ENCODE measurements around the gene C6orf47. TPM values are rescaled to one million over a fixed set of nuclear protein-coding genes. Genes with fewer than 3 reads are reported as not detected.
A peak's percentile ranks its signal among the peaks of the same experiment; 100 is the strongest.
"Not testable (repeated sequence)": the region's sequence is repeated elsewhere in the genome, so short reads cannot be mapped to it uniquely, and the experiment has no call there.

Gene C6orf47
- total RNA-seq (2014; rRNA removed; shearing (Covaris generic)): 20.3 and 28.5 TPM in 2 replicates
- 19.4 and 19.5 TPM in 2 replicates for polyA plus RNA-seq (2016; fragmentation: Nextera tagmentation; extraction: Ambion mirVana)

GRCh38 chr6:31660381-31661261 is at the start of gene C6orf47:
C6orf47 (minus strand) TSS chr6:31660778; CDS start chr6:31659947, 831 bp downstream.
- Histone ChIP-seq H3K27me3 (replicated peaks; ENCODE audit: insufficient read depth) (no peaks in the 10 kb centered on the region), H3K4me3 (peak within 1 kb of the TSS; percentile 91), H3K9me2 (ENCODE audit: insufficient read depth) (no peaks in the 10 kb centered on the region), H3K4me2 (ENCODE audit: unreplicated experiment) (peak within 1 kb of the TSS; percentile 97), H3K36me3 (ENCODE audit: low read depth) (no peaks in the 10 kb centered on the region), H3K27ac (peak within 1 kb of the TSS; percentile 76), H3F3A (ENCODE audit: insufficient read depth) (peaks cover 31% of the 10 kb centered on the region), H4K20me1 (ENCODE audit: insufficient read depth) (no peaks in the 10 kb centered on the region), H3K4me1 (ENCODE audit: insufficient read depth) (peaks cover 24% of the 10 kb centered on the region), H2AFZ (peak within 1 kb of the TSS; percentile 80), H3K9ac (peak within 1 kb of the TSS; percentile 88), H3K9me3 (ENCODE audit: low read depth) (no peaks in the 10 kb centered on the region), H3K79me2 (ENCODE audit: insufficient read depth) (peaks cover 84% of the 10 kb centered on the region)
- DNase-seq: peak; percentile 91
- no peak for TF ChIP-seq EZH2phosphoT487 (IDR thresholded peaks at IDR 0.05; ENCODE audit: insufficient read depth, low read depth)
- TF ChIP-seq EZH2 (IDR thresholded peaks at IDR 0.05; ENCODE audit: insufficient read depth, poor library complexity, severe bottlenecking): no peak
- 1 to 2% methylated on average over 33 to 51 of the region's 52 CpGs for WGBS, 2 experiments (ENCODE audit: low coverage in 1 of 2, low lambda C conversion rate in 2 of 2, missing lambda C conversion rate in 2 of 2)
- in situ Hi-C loops (cut with MboI): no loop called here

- H4K20me1 ChIP-seq (ENCODE audit: insufficient read depth); H3K9me3 ChIP-seq (ENCODE audit: low read depth); H3F3A ChIP-seq (ENCODE audit: insufficient read depth); H3K4me3 ChIP-seq; H3K4me1 ChIP-seq (ENCODE audit: insufficient read depth); H3K9me2 ChIP-seq (ENCODE audit: insufficient read depth); in situ Hi-C loops (cut with MboI); H3K36me3 ChIP-seq (ENCODE audit: low read depth); H3K27me3 ChIP-seq (replicated peaks; ENCODE audit: insufficient read depth); DNase-seq; H3K4me2 ChIP-seq (ENCODE audit: unreplicated experiment); H2AFZ ChIP-seq; H3K79me2 ChIP-seq (ENCODE audit: insufficient read depth); H3K27ac ChIP-seq; H3K9ac ChIP-seq: not testable (repeated sequence)
- 76 to 82% methylated on average over 11 of the region's 11 CpGs for WGBS, 2 experiments (ENCODE audit: low coverage in 1 of 2, low lambda C conversion rate in 2 of 2, missing lambda C conversion rate in 2 of 2)
Observed at GRCh38 chr6:31709157-31709556, 48.6 kb upstream of the C6orf47 start.

GRCh38 chr6:31708224-31708623 is 47.6 kb upstream of the C6orf47 start:
- Histone ChIP-seq H3K4me2 (ENCODE audit: unreplicated experiment) (no peak overlapping the region), H3K27ac (no peak overlapping the region), H3K27me3 (replicated peaks; ENCODE audit: insufficient read depth) (no peaks in the 10 kb centered on the region), H3K79me2 (ENCODE audit: insufficient read depth) (no peaks in the 10 kb centered on the region), H4K20me1 (ENCODE audit: insufficient read depth) (no peaks in the 10 kb centered on the region), H3K9me3 (ENCODE audit: low read depth) (no peaks in the 10 kb centered on the region), H3K36me3 (ENCODE audit: low read depth) (no peaks in the 10 kb centered on the region), H3K9ac (no peak overlapping the region), H3K4me3 (no peak overlapping the region), H3K4me1 (ENCODE audit: insufficient read depth) (no peaks in the 10 kb centered on the region), H2AFZ (no peak overlapping the region), H3F3A (ENCODE audit: insufficient read depth) (no peaks in the 10 kb centered on the region), H3K9me2 (ENCODE audit: insufficient read depth) (no peaks in the 10 kb centered on the region)
- TF ChIP-seq EZH2phosphoT487 (IDR thresholded peaks at IDR 0.05; ENCODE audit: insufficient read depth, low read depth) (no peak), EZH2 (IDR thresholded peaks at IDR 0.05; ENCODE audit: insufficient read depth, poor library complexity, severe bottlenecking) (no peak)
- DNase-seq: no peak
- 75 to 82% methylated on average over 3 of the region's 3 CpGs for WGBS, 2 experiments (ENCODE audit: low coverage in 1 of 2, low lambda C conversion rate in 2 of 2, missing lambda C conversion rate in 2 of 2)
- in situ Hi-C loops (cut with MboI): no loop called here

GRCh38 chr6:31707701-31708100 is 47.1 kb upstream of the C6orf47 start:
- DNase-seq: no peak

More at GRCh38 chr6:31707701-31708100, 47.1 kb upstream of the C6orf47 start:
- H3K4me1 ChIP-seq (ENCODE audit: insufficient read depth): no peaks in the 10 kb centered on the region
- H3K79me2 ChIP-seq (ENCODE audit: insufficient read depth): peaks cover 1% of the 10 kb centered on the region
- no peaks in the 10 kb centered on the region for H3K27me3 ChIP-seq (replicated peaks; ENCODE audit: insufficient read depth)
- no peak overlapping the region for H3K4me3 ChIP-seq
- no peaks in the 10 kb centered on the region for H3K9me3 ChIP-seq (ENCODE audit: low read depth)
- WGBS, 2 experiments (ENCODE audit: low coverage in 1 of 2, low lambda C conversion rate in 2 of 2, missing lambda C conversion rate in 2 of 2): 77 to 78% methylated on average over 10 of the region's 10 CpGs
- TF ChIP-seq EZH2phosphoT487 (IDR thresholded peaks at IDR 0.05; ENCODE audit: insufficient read depth, low read depth) (no peak), EZH2 (IDR thresholded peaks at IDR 0.05; ENCODE audit: insufficient read depth, poor library complexity, severe bottlenecking) (no peak)
- H3K9ac ChIP-seq: no peak overlapping the region
- H3K4me2 ChIP-seq (ENCODE audit: unreplicated experiment): no peak overlapping the region
- H4K20me1 ChIP-seq (ENCODE audit: insufficient read depth): no peaks in the 10 kb centered on the region
- H3K27ac ChIP-seq: no peak overlapping the region
- no peaks in the 10 kb centered on the region for H3K36me3 ChIP-seq (ENCODE audit: low read depth)
- H3K9me2 ChIP-seq (ENCODE audit: insufficient read depth): no peaks in the 10 kb centered on the region
- H3F3A ChIP-seq (ENCODE audit: insufficient read depth): no peaks in the 10 kb centered on the region
- in situ Hi-C loops (cut with MboI): no loop called here
- H2AFZ ChIP-seq: no peak overlapping the region

Data from GM23248 (cell line).